Measurements from ENCODE around the gene TNIK. TPM values are rescaled to one million over a fixed set of nuclear protein-coding genes. Genes with fewer than 3 reads are reported as not detected.

TNIK gene
- total and polyA plus RNA-seq, 2 experiments from 2014 or later, result 14.6 to 34.3 TPM

GRCh38 chr3:171454041-171454440 is 6.2 kb downstream of the TNIK start:
- Histone ChIP-seq H3K9me2 (ENCODE audit: insufficient read depth) (no peaks in the 10 kb centered on the region), H2AFZ (no peak overlapping the region), H3K4me3 (peak overlapping the region; percentile 38; the same call in 1 of the 2 replicates), H3K27ac (ENCODE audit: low read depth) (peak overlapping the region; percentile 76), H3K79me2 (replicated peaks; ENCODE audit: insufficient read depth) (peaks cover 90% of the 10 kb centered on the region), H3K27me3 (ENCODE audit: insufficient read depth) (no peaks in the 10 kb centered on the region), H3K36me3 (ENCODE audit: insufficient read depth) (no peaks in the 10 kb centered on the region), H3F3A (replicated peaks; ENCODE audit: low read depth) (no peaks in the 10 kb centered on the region), H4K20me1 (replicated peaks; ENCODE audit: insufficient read depth) (no peaks in the 10 kb centered on the region), H3K4me2 (peak overlapping the region; percentile 72), H3K4me1 (ENCODE audit: insufficient read depth) (peaks cover 58% of the 10 kb centered on the region)
- H3K9me3 Mint-ChIP-seq, result no peaks in the 10 kb centered on the region
- no peak overlapping the region for H3K4me3 Mint-ChIP-seq
- no peak overlapping the region for H3K27ac Mint-ChIP-seq
- ATAC-seq (no peak), DNase-seq (ENCODE audit: low spot score) (no peak)
- TF ChIP-seq EZH2 (IDR thresholded peaks at IDR 0.05; ENCODE audit: low read depth, unreplicated experiment) (no peak), CREB1 (CRISPR knock-in tag; IDR thresholded peaks at IDR 0.05; ENCODE audit: low read depth) (no peak), ZNF114 (CRISPR knock-in tag; IDR thresholded peaks at IDR 0.05) (no peak), NANOG (IDR thresholded peaks at IDR 0.05; ENCODE audit: borderline replicate concordance) (no peak), STAT1 (IDR thresholded peaks at IDR 0.05; ENCODE audit: unreplicated experiment) (no peak), EZH2phosphoT487 (IDR thresholded peaks at IDR 0.05; ENCODE audit: unreplicated experiment) (no peak), REST (IDR thresholded peaks at IDR 0.05; ENCODE audit: unreplicated experiment) (no peak), ETS1 (IDR thresholded peaks at IDR 0.05) (no peak), ZNF331 (CRISPR knock-in tag; IDR thresholded peaks at IDR 0.05; ENCODE audit: low read depth) (no peak), CTCF (conservative IDR thresholded peaks at IDR 0.05; ENCODE audit: low read depth in 2 of 2) (no peak), POLR2AphosphoS5 (IDR thresholded peaks at IDR 0.05; ENCODE audit: low read depth) (no peak), JUNB (IDR thresholded peaks at IDR 0.05; ENCODE audit: unreplicated experiment) (no peak), ZNF462 (CRISPR knock-in tag; IDR thresholded peaks at IDR 0.05) (no peak)
- H3K36me3 Mint-ChIP-seq (ENCODE audit: low read depth), result no peaks in the 10 kb centered on the region
- peaks cover 39% of the 10 kb centered on the region for H3K4me1 Mint-ChIP-seq
- H3K27me3 Mint-ChIP-seq (ENCODE audit: insufficient read depth, low read depth, poor library complexity), result peaks cover 5% of the 10 kb centered on the region
